Karpas-422 (cell line): ENCODE results near the gene MSANTD1. TPM values are rescaled to one million over a fixed set of nuclear protein-coding genes. Genes with fewer than 3 reads are reported as not detected.

Experiments
- DNase-seq: peaks from one replicate; pipeline ENCODE4 v3.0.0-alpha.2; 2015
- H2AFZ ChIP-seq: fragments of 200-600 bp; sonication (generic); 2 replicates; pipeline ENCODE4 v1.6.1; 2014; ENCODE audit warnings: antibody characterized with exemption, low read length, mixed read lengths
- H3K27ac ChIP-seq: fragments of 200-600 bp; sonication (generic); 2 replicates; pipeline ENCODE4 v1.5.1; 2014; ENCODE audit warnings: mild to moderate bottlenecking, low read length, moderate library complexity
- H3K27me3 ChIP-seq: fragments of 200-600 bp; sonication (generic); 2 replicates; pipeline ENCODE4 v1.6.1; 2014; ENCODE audit warnings: low read length, mixed read lengths
- H3K36me3 ChIP-seq: fragments of 200-600 bp; sonication (generic); 2 replicates; pipeline ENCODE4 v1.6.1; 2014; ENCODE audit warnings: low read length, mixed read lengths; ENCODE audit not compliant: insufficient read depth
- H3K4me1 ChIP-seq: fragments of 200-600 bp; sonication (generic); 2 replicates; pipeline ENCODE4 v1.6.1; 2014; ENCODE audit warnings: mild to moderate bottlenecking, low read length, mixed read lengths
- H3K4me2 ChIP-seq: fragments of 200-600 bp; sonication (generic); 2 replicates; pipeline ENCODE4 v1.6.1; 2014; ENCODE audit warnings: low read length, low read depth, mild to moderate bottlenecking; ENCODE audit not compliant: poor library complexity, severe bottlenecking
- H3K4me3 ChIP-seq: fragments of 200-600 bp; sonication (generic); 2 replicates; pipeline ENCODE4 v1.5.1; 2014; ENCODE audit warnings: mild to moderate bottlenecking, antibody characterized with exemption, low read length, mixed read lengths
- H3K79me2 ChIP-seq: fragments of 200-600 bp; sonication (generic); 2 replicates; pipeline ENCODE4 v1.6.1; 2014; ENCODE audit warnings: mild to moderate bottlenecking, low read length, mixed read lengths
- H3K9ac ChIP-seq: fragments of 200-600 bp; sonication (generic); 2 replicates; pipeline ENCODE4 v1.6.0; 2014; ENCODE audit warnings: low read length
- H3K9me2 ChIP-seq: fragments of 200-600 bp; sonication (generic), shearing (Covaris generic); replicated peaks from 2 replicates; pipeline ENCODE4 v1.6.0; 2014; ENCODE audit warnings: mild to moderate bottlenecking, low read length, moderate library complexity; ENCODE audit not compliant: insufficient read depth
- H3K9me3 ChIP-seq: fragments of 300-700, 200-600 bp; sonication (generic); 2 replicates; pipeline ENCODE4 v1.6.1; 2014; ENCODE audit warnings: low read length, mixed read lengths
- H4K20me1 ChIP-seq: fragments of 200-600 bp; sonication (generic); 2 replicates; pipeline ENCODE4 v1.6.1; 2014; ENCODE audit warnings: mild to moderate bottlenecking, antibody characterized with exemption, low read length, low read depth; ENCODE audit not compliant: insufficient read depth
- total RNA-seq: library from RNA; depleted of rRNA; stranded (reverse); fragments of >200 nt; shearing (Covaris generic); gene quantifications from 2 replicates; pipeline ENCODE4 v1.2.3, GENCODE V29; 2014; ENCODE audit warnings: low replicate concordance

MSANTD1 gene
- total RNA-seq, 1 experiment from 2014 or later, result 0.52 TPM

GRCh38 chr4:3226944-3227343 is 22.0 kb upstream of the MSANTD1 start:
- H3K4me1 ChIP-seq, result no peaks in the 10 kb centered on the region
- H3K9ac ChIP-seq, result no peak overlapping the region
- H3K36me3 ChIP-seq, result peaks cover 16% of the 10 kb centered on the region
- no peak for DNase-seq
- no peaks in the 10 kb centered on the region for H3K27me3 ChIP-seq
- H3K4me2 ChIP-seq, result no peak overlapping the region
- H3K79me2 ChIP-seq, result no peaks in the 10 kb centered on the region
- H3K9me3 ChIP-seq, result no peaks in the 10 kb centered on the region
- 0 out of 2 replicates have a peak, but pooled peaks cover 3% of the 10 kb centered on the region for H4K20me1 ChIP-seq
- no peaks in the 10 kb centered on the region for H3K9me2 ChIP-seq
- no peak overlapping the region for H2AFZ ChIP-seq
- no peak overlapping the region for H3K4me3 ChIP-seq
- H3K27ac ChIP-seq, result no peak overlapping the region

GRCh38 chr4:3227878-3228675 is 20.9 kb upstream of the MSANTD1 start:
- Histone ChIP-seq H3K9me2 (no peaks in the 10 kb centered on the region), H3K9me3 (no peaks in the 10 kb centered on the region), H3K9ac (no peak overlapping the region), H3K27me3 (no peaks in the 10 kb centered on the region), H4K20me1 (0 out of 2 replicates have a peak, but pooled peaks cover 3% of the 10 kb centered on the region), H3K4me2 (no peak overlapping the region), H3K79me2 (no peaks in the 10 kb centered on the region), H2AFZ (no peak overlapping the region), H3K36me3 (peaks cover 16% of the 10 kb centered on the region), H3K4me1 (no peaks in the 10 kb centered on the region), H3K4me3 (no peak overlapping the region), H3K27ac (no peak overlapping the region)
- no peak for DNase-seq

- no peaks in the 10 kb centered on the region for H4K20me1 ChIP-seq
- H2AFZ ChIP-seq, result no peak overlapping the region
- no peaks in the 10 kb centered on the region for H3K27me3 ChIP-seq
- no peaks in the 10 kb centered on the region for H3K4me1 ChIP-seq
- no peaks in the 10 kb centered on the region for H3K9me2 ChIP-seq
- no peaks in the 10 kb centered on the region for H3K9me3 ChIP-seq
- H3K27ac ChIP-seq, result no peak overlapping the region
- H3K9ac ChIP-seq, result no peak overlapping the region
- peaks cover 13% of the 10 kb centered on the region for H3K36me3 ChIP-seq
- H3K4me2 ChIP-seq, result no peak overlapping the region
- no peak overlapping the region for H3K4me3 ChIP-seq
- no peak for DNase-seq
- H3K79me2 ChIP-seq, result no peaks in the 10 kb centered on the region
Observed at GRCh38 chr4:3228881-3229280, 20.1 kb upstream of the MSANTD1 start.

GRCh38 chr4:3229328-3229727 is 19.6 kb upstream of the MSANTD1 start:
- Histone ChIP-seq H3K4me2 (no peak overlapping the region), H4K20me1 (no peaks in the 10 kb centered on the region), H3K27me3 (no peaks in the 10 kb centered on the region), H3K9me2 (no peaks in the 10 kb centered on the region), H3K27ac (no peak overlapping the region), H3K79me2 (no peaks in the 10 kb centered on the region), H3K9ac (no peak overlapping the region), H3K4me3 (no peak overlapping the region), H2AFZ (no peak overlapping the region), H3K9me3 (no peaks in the 10 kb centered on the region), H3K36me3 (peaks cover 13% of the 10 kb centered on the region), H3K4me1 (no peaks in the 10 kb centered on the region)
- DNase-seq, result no peak

- no peaks in the 10 kb centered on the region for H3K4me1 ChIP-seq
- no peaks in the 10 kb centered on the region for H3K9me2 ChIP-seq
- H3K36me3 ChIP-seq, result peaks cover 13% of the 10 kb centered on the region
- no peak overlapping the region for H3K27ac ChIP-seq
- H3K9ac ChIP-seq, result no peak overlapping the region
- no peak for DNase-seq
- H3K79me2 ChIP-seq, result no peaks in the 10 kb centered on the region
- H3K4me3 ChIP-seq, result no peak overlapping the region
- H4K20me1 ChIP-seq, result no peaks in the 10 kb centered on the region
- H3K4me2 ChIP-seq, result no peak overlapping the region
- H3K27me3 ChIP-seq, result no peaks in the 10 kb centered on the region
- H3K9me3 ChIP-seq, result no peaks in the 10 kb centered on the region
- no peak overlapping the region for H2AFZ ChIP-seq
Observed at GRCh38 chr4:3229964-3230363, 19.0 kb upstream of the MSANTD1 start.

- Histone ChIP-seq H3K27ac (no peak overlapping the region), H3K9ac (no peak overlapping the region), H3K36me3 (peaks cover 13% of the 10 kb centered on the region), H3K4me2 (no peak overlapping the region), H3K27me3 (no peaks in the 10 kb centered on the region), H3K4me3 (no peak overlapping the region), H3K4me1 (no peaks in the 10 kb centered on the region), H3K79me2 (no peaks in the 10 kb centered on the region), H2AFZ (no peak overlapping the region), H3K9me2 (no peaks in the 10 kb centered on the region), H4K20me1 (no peaks in the 10 kb centered on the region), H3K9me3 (no peaks in the 10 kb centered on the region)
- no peak for DNase-seq
Observed at GRCh38 chr4:3231471-3231870, 17.5 kb upstream of the MSANTD1 start.

GRCh38 chr4:3232001-3232400 is 17.0 kb upstream of the MSANTD1 start:
- H3K27me3 ChIP-seq, result no peaks in the 10 kb centered on the region
- no peak overlapping the region for H2AFZ ChIP-seq
- H3K4me3 ChIP-seq, result no peak overlapping the region
- no peak overlapping the region for H3K4me2 ChIP-seq
- H3K27ac ChIP-seq, result no peak overlapping the region
- H3K4me1 ChIP-seq, result no peaks in the 10 kb centered on the region
- DNase-seq, result no peak
- no peak overlapping the region for H3K9ac ChIP-seq
- peaks cover 13% of the 10 kb centered on the region for H3K36me3 ChIP-seq
- no peaks in the 10 kb centered on the region for H4K20me1 ChIP-seq
- H3K9me2 ChIP-seq, result no peaks in the 10 kb centered on the region
- H3K79me2 ChIP-seq, result no peaks in the 10 kb centered on the region
- no peaks in the 10 kb centered on the region for H3K9me3 ChIP-seq

- no peaks in the 10 kb centered on the region for H3K4me1 ChIP-seq
- no peak overlapping the region for H3K4me3 ChIP-seq
- H3K9me2 ChIP-seq, result no peaks in the 10 kb centered on the region
- H3K79me2 ChIP-seq, result no peaks in the 10 kb centered on the region
- H2AFZ ChIP-seq, result no peak overlapping the region
- no peak for DNase-seq
- H3K4me2 ChIP-seq, result no peak overlapping the region
- H3K9ac ChIP-seq, result no peak overlapping the region
- H3K27me3 ChIP-seq, result no peaks in the 10 kb centered on the region
- peaks cover 13% of the 10 kb centered on the region for H3K36me3 ChIP-seq
- H3K27ac ChIP-seq, result no peak overlapping the region
- H3K9me3 ChIP-seq, result no peaks in the 10 kb centered on the region
- H4K20me1 ChIP-seq, result no peaks in the 10 kb centered on the region
Observed at GRCh38 chr4:3232871-3233271, 16.1 kb upstream of the MSANTD1 start.
